Germinal center (tissue), 1 donor: ENCODE measurements around the gene ERBB4.

Experiments used
- DNase-seq: peaks from one replicate; pipeline ENCODE4 v3.0.0; 2012; ENCODE audit warnings: mixed read lengths, low spot score

The ERBB4 gene

DNA sequence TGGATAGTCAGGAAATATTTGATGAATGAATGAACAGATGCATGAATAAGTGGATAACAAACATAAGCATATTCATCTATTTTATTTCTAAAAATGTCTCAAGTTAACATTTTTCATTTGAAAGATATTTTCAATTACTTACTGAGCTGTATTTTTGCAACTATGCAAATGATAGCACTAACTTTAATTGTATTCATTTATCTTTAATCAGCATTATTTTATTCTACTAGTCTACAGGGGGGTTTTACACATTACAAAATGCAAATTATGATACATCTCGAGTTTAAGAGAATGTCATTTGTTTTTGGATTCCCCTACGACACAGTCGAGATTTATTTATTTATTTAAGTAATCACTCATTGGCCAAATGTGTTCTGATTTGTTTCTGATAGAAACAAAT is 530.6 kb downstream of the ERBB4 start:
- no peak for DNase-seq

GRCh38 chr2:212005085-212005671 is 533.4 kb downstream of the ERBB4 start:
- DNase-seq, result no peak

DNA sequence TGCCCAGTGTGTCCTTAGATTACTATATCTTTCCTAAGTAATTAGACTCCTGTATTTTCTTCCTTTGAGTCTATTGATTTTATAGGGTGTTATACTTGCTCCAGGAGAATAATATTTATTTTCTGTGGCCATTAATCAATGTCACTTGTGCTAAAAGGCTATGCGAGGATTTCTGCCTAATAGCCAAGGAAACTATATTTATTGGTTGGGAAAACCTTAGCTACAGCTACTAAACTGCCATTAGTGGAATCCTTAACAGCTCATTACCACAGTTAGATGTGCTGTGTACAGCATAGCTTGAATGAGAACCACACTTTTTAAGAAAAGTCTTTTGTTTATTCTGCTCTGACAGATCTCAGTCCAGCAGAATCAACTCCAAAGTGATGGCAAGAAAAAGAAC is 537.3 kb downstream of the ERBB4 start:
- DNase-seq, result no peak

DNA sequence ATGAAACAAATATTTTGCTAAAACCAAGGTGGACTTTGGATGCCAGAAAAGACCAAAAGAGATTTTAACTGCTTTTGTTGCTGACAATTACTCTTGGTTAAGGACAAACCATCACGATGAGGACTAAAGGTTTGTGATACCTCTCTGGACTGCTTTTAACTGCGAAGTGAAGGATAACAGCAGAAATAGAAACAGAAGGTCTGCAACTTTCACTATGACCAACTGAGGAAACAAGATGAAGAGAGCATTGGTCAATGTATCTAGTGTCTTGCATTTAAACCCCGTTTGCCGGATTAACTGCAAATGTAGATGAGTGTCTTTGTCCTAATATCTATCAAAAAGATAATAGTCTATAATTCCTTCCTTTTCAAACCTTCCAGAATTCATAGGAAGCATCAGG is 541.7 kb downstream of the ERBB4 start:
- no peak for DNase-seq

DNA sequence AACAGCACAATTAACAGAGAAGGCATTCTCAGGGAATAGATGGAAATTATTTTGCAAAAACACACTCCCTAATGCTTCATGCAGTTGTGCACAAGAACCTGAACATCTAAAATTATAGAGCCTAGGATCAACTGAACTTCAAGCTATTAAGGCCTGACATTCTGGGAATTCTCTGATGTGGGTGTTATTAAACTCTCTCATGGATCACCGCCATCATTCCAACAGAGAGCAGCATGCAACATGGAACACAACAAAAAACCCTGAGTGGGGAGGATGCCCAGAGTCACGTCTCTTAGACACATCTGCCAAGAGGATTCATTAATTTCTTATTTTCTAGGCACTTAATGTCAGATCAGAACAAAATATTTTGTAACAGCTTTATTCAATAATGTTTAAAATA is 543.8 kb downstream of the ERBB4 start:
- DNase-seq, result no peak

DNA sequence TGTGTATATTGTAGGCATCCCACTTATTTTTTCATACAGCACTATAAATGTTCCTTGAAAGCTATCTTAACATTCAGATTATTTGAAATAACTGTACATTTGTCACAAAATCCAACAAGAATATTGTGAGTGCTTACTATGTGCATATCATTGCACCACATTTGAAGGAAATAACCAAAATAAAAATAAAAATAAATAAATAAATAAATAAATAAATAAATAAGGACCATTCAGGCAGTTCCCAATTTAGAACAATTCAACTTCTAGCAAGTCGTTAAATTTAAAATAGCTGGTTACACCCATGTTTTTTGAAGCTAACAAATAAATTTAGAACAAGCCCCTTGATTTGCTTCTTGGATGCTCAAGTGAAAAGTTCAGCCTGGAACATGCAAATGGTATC is 548.3 kb downstream of the ERBB4 start:
- no peak for DNase-seq

GRCh38 chr2:211986313-211986712 is 552.3 kb downstream of the ERBB4 start:
- no peak for DNase-seq

DNA sequence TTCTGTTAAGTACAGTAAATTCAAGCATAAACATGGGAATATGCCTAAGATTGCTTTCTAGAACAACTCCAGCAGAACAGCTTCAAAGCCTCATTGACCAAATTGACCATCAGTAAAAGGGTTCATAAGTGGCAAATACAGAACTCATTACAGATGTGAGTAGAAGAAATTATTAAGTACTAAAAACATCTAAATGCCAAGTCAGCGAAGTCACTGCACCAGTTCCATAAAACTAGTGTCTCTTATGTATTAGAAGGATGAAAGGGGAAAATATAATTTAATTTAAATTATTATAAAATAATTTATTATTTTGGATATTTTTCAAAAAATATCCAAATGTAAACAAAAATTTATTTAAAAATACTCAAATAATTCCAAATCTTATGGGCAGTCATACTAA is 553.2 kb downstream of the ERBB4 start:
- DNase-seq, result no peak

- DNase-seq, result no peak
Measured at GRCh38 chr2:211982162-211982561, 556.4 kb downstream of the ERBB4 start.

DNA sequence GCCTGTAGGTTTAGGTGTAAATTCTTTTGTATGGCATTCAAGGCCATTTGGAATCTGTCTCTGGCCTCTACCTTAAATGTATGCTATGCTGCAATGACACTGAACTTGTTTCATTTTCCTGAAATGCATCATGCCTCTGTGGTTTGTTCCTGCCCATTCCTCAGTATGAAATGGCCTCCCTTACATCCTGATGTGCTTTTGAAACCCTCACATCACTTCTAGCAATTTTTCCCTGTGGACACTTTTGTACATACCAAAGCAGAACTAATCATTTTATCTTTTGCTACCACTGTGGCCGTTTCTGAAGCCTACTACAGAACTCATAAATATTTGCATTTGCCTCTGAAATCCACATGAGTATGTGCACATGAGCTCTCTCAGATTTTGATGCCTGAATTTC is 557.2 kb downstream of the ERBB4 start:
- DNase-seq, result no peak

- DNase-seq, result no peak
Measured at GRCh38 chr2:211976076-211976475, 562.5 kb downstream of the ERBB4 start.

DNA sequence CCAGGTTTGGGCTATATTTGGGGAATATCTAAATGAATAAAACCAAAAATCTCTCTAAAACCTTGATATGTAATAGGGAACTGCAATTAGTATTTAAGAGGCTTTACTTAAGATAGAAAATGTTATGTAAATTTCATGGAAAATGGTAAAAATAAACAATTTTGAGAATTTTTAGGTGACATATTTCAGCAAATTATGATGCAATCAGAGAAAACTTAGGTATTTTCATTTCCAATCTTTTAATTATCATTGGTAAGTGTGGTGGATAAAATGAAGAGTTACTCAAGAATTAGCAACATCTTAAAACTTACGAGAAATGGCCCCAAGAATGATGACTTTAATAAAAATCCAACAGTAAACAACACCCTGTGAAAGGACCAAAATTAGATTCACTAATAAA is 571.4 kb downstream of the ERBB4 start:
- no peak for DNase-seq

DNA sequence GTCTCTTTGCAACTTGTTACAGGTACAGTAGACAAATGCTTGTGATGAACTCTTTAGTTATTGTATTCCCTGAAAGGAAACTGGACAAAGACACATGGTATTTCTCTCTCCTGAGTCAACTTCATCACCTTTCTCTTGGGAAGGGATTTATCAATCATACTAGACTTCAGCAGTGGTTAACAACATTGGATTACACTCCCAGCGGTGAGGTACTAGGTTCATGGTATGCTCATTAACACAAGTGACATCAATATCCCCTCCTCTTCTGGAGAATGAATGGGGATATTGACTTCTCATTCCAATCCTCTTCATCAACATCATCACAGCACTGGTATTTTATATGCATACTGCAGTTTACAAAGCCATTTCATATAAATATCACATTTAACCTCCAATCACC is 574.6 kb downstream of the ERBB4 start:
- DNase-seq, result no peak

DNA sequence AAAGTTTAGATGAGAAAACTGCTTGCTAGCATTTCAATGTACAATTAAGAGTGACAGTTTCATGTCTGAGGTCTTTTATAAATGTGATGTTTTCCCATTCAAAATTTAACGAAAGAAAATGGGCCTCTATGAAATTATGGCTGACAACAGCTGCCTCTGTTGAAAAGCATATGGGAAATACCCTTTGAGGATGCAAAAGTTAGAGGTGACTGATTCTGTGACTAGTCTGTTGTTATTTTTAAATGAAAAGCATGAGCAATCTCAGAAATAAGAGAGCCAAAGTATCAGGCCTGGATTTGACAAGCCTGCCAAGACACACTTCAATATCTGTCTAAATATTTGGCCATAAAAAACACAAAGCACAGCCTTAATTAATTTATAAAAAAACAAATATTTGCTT is 580.8 kb downstream of the ERBB4 start:
- no peak for DNase-seq

DNA sequence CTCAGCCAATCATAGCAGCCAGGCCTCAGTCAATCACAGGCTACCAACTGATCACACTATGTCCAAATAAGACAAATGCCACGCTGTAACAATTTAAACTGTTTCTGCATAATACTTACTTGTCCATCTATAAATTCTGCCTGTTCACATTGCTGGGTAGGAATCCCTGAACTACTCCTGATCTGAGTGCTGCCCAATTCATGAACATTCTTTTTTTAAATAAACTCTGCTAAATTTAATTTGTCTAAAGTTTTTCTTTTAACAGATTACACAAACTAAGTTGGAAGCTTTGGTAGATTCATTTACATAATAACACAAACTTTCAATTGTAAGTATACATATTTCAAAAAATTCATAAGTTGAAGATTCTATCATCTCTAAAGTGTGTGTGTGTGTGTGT is 583.0 kb downstream of the ERBB4 start:
- no peak for DNase-seq

DNA sequence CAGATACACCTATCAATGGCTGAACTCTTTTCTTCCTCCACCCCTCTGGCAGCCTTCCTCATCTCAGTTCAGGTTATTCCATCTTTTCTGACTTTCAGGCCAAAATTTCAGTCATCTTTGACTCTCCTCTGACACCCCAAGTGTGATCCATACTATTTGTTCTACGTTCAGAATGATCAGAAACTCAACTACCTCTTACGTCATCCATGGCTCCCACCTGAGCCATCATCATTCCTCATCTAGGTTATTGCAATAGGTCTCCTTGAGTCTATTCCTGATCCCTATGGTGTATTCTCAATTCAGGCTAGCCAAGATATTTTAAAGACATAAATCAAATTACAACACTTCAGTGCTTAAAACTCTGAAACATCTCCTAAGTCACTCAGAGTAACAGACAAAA is 589.7 kb downstream of the ERBB4 start:
- no peak for DNase-seq

DNA sequence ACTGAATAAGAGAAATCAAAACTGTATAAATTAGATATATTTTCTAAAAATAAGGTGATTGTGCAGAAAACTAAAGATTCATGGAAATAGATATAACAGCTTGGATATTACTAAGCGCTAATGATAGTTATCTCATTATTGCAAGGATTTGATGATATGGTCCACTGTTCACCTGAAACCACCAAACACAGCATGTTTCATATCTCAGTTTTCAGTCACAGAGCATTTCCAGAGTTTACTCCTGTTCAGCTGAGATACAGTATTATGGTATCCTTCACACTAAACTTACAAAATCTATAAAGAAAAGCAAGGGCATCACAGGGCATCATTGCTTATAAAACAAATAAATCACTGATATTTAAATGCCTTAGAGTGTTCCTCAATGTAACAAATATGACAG is 591.6 kb downstream of the ERBB4 start:
- DNase-seq, result no peak

DNA sequence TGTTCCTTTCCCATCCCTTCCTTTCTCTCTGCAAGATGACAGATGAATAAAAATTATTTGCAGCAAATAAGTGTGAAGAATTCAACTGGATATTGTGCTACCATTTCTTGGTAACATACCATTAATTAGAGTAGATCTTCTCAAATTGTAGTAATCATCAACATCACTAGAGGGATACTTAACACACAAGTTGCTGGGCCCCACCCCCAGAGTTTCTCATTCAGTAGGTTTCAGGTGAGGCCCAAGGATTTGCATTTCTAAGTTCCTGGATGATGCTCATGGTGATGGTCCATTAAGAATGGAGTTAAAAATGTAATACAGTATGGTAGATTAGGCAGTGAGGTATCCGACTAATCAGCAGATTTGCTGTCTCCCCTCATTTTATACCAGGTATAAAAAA is 594.0 kb downstream of the ERBB4 start:
- DNase-seq, result no peak

- no peak for DNase-seq
Measured at GRCh38 chr2:211942153-211942552, 596.4 kb downstream of the ERBB4 start.

GRCh38 chr2:211941216-211941747 is 597.3 kb downstream of the ERBB4 start:
- DNase-seq, result no peak

GRCh38 chr2:211939177-211939576 is 599.4 kb downstream of the ERBB4 start:
- DNase-seq, result no peak

- no peak for DNase-seq
Measured at GRCh38 chr2:211934811-211935210, 603.8 kb downstream of the ERBB4 start.

DNA sequence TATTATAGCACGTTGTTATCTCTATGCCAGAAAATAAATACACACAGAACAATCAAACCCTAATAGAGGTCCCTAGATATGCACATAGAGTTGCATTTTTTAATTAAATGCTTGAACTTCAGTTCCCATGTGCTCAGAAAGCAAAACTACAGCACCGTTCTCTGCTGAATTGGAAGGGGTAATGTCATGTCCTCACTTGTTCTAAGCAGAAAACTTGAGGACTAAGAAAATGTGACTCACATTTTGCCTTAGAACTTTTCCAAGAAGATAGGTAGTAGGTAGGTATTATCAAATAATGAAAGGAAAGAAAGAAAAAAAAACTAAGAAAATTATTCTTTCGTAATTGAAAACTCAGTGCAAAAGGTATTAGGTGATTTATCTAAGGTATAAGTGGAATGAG is 607.3 kb downstream of the ERBB4 start:
- DNase-seq, result no peak

GRCh38 chr2:211930331-211930730 is 608.3 kb downstream of the ERBB4 start:
- DNase-seq, result no peak

GRCh38 chr2:211928201-211928600 is 610.4 kb downstream of the ERBB4 start:
- DNase-seq, result no peak
